ENCODE data around the gene ECT2L.
A peak's percentile ranks its signal among the peaks of the same experiment; 100 is the strongest.

ECT2L gene, protein sequence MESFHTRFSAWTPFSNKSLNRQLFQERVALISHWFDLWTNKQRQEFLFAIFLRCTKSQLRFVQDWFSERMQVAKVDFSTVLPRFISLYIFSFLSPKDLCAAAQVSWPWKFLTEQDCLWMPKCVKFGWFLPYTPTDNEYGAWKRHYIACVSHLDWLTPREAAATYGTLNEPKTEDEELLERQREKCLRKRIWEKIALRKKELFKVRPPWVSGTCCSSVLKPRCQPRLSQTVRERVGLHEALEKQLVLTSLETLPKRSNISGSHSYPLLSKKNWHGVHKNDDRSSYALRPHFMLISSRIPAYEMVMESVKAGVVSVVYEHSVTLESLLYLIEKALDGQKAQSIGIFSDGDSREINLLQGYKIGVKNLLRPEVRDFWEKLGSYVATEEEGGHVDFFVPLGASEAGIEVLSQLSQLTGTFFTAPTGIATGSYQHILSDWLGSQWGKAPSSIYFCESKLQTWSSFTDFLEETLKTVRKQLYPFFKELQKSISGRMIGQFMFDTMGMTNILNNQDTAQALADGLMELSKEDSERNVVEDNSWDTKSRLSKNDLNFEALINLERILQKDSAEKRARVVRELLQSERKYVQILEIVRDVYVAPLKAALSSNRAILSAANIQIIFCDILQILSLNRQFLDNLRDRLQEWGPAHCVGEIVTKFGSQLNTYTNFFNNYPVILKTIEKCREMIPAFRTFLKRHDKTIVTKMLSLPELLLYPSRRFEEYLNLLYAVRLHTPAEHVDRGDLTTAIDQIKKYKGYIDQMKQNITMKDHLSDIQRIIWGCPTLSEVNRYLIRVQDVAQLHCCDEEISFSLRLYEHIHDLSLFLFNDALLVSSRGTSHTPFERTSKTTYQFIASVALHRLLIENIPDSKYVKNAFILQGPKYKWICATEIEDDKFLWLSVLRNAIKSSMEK

DNA sequence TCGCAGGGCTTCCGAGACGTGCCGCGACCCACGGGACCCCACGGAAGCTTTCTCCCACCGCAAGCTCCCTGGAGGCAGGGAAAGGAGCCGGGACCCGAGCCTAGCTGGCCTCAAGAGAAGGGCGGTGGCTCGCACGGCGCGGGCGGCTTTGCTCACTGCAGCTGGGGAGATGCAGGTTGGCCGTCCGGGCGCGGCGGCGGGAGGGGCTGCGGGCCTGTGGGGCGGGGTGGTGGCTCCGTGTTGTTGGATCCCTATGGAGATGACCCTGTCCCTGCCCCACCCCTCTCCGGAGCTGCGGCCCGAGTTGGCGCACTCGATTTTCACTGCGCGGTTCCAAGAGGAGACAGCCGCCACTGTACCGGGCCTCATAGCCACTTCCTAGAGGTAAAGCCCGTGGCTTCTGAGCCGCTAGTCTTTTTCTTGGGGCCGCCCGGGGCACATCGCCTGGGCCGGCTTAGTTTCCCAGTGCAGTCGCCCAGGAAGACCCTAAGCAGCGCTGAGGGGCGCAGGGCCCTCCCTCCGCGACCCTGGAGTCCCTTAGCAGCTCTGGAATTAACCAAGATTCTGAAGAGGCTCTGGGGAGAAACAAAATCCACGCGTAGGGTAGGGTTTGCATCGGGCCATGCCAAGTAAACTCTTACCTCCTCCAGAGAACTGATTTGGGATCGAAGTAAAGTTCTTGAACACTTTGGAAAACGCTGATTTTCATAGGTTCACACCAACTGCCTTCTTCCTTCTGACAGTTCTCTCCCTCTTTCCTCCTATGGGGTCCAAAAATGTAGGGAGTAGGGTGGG is at the start of gene ECT2L:
Gene ECT2L, plus strand, starts transcription at position 279 of the 795 bp plus-strand sequence. CDS start 17,188 bp downstream, outside the sequence.
- DNase-seq (ENCODE audit: low spot score) = no peak

DNA sequence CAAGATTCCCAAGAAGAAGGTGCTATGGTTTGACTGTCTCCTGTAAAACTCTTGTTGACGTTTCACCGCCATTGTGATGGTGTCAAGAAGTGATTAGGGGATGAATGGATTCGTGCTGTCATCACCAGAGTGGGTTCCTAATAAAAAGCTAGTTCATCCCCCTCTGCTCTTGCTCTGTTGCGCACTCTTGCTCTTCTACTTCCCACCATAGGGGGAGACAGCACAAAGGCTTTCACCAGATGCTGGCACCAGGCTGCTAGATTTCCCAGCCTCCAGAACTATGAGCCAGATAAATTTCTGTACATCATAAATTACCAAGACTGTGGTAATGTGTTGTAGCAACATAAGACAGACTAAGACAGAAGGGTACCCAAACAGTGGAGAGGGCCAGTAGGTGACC is 43.9 kb upstream of the ECT2L start:
- DNase-seq (ENCODE audit: low spot score) = no peak

- no peak for DNase-seq (ENCODE audit: low spot score)
Observed at GRCh38 chr6:138757136-138757535, 38.8 kb upstream of the ECT2L start.

DNA sequence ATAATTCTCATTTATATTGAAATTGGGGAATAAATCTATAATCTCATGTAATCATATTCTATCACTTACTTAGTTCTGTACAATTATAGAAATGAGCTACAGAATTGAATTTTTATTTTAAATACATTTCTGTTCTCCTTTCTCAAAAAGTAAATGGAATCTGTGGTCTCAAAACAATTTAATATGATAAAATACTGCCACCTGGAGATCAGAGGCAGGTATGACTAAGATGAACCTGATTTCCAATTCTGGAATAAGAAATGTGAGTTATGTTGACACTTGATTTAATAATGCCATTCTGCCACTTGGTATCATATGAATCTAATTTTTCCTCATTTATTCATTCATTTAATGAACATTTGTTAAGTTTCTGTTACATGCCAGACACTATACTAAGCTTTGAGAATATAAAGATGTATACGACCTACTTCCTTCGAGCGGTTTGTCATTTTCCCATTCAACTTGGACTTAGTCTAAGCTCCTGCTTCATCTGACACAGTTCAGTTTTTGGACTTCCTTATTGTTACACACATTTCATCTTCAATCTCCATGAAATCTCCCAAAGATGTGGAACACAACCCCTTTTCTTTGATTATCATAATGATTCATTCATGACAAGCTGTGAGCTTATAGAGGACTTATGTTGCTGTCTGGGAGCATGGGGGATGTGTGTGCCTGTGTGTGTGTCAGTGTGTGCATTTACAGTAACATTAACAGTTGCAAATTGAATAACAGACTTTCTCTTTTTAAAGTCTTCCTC is 29.8 kb upstream of the ECT2L start:
- DNase-seq (ENCODE audit: low spot score) = peak; percentile 34

GRCh38 chr6:138769102-138769676 is 26.7 kb upstream of the ECT2L start:
- no peak for DNase-seq (ENCODE audit: low spot score)

DNA sequence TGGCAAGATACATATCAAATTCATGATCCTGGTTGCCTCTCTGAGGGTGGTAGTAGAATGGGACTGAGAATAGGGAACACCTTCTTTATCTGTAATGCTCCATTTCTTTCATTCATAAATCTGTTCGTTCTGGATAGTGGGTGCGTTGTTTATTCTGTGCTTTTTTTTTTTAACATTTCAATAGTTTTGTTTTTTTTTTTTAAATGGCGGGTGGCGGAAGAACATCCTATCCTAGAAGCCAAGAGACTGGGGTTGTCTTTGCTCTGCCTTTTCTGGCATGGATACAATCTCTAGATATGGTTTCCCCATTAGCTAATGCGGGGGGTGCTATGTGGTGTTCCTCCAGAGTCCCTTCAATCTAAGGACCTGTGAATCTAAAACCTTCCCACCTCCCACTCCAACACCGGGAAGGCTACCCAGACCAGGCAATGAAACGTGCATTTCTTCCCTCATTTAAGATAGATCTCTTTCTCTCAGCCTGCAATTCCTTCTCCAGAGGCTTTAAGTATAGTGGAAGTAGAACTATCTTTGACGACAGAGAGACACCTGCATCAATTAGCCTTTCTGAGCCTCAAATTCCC is 23.2 kb upstream of the ECT2L start:
- peak; percentile 30 for DNase-seq (ENCODE audit: low spot score)

DNA sequence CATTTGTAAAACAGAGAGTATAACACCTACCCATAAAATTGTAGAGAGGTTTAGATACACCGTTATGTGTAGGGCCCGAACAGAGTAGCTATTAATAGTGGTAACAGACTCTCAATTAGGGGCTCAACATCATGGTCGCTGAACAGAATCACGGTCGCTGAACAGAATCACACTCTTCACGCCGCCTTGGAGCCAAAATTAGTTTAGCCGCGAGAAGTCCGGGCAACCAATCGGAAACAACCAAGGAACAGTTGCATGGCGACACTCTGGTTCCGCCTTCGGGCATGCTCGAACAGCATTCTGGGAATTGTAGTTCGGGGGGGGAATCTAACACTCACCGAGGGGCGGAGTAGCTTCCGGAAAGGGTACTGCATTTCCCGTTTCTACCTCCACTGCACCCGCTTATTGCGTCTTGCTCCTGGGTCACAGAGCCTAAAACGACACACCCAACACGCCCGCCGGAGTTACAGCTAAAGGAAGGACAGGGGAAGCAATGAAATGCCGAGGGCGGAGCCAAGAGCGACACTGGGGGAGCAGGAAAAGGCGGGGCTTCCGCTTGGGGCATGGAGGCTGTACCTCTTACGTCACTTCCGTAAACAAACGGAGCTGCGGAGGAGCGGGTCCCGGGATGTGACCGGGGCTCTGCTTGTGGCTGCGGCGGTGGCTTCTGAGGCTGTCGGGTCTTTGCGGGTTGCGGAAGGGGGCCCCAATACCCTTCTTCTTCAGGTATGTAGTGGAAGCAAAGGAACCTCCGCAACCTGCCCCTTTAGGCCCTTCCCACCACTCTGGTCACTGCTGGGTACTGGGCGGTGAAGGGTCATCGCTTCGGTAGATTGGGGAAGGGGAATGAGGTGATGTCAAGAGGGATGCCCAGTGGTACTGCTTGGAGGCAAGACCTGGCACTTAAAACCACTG is 22.5 kb upstream of the ECT2L start, which contains the start of gene CCDC28A:
Gene CCDC28A, plus strand, starts transcription at position 593 of the 915 bp plus-strand sequence. CDS start 2,352 bp downstream, outside the sequence.
- DNase-seq (ENCODE audit: low spot score) = peak; percentile 93

DNA sequence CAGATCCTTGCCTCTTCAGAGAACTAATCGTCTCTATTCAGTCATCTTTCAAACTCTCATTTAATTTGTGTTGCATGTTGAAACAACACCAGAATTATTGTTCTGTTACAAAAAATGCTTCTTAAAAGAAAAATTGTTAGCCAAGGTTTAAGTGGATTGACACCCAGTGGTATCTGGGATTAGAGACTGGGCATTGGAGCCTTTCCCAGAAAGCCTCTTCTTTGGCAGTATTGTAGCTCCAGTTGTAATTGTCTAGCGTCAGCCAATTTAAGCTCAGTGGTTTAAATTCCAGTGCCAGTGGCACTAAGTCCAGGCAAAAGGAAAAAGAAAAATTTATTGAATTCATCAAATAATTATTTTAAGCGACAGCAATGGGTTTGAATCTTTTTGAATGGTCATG is 21.5 kb upstream of the ECT2L start:
- DNase-seq (ENCODE audit: low spot score) = peak; percentile 24

GRCh38 chr6:138776659-138777058 is 19.2 kb upstream of the ECT2L start:
- DNase-seq (ENCODE audit: low spot score) = no peak

GRCh38 chr6:138778331-138778730 is 17.6 kb upstream of the ECT2L start:
- no peak for DNase-seq (ENCODE audit: low spot score)

- no peak for DNase-seq (ENCODE audit: low spot score)
Observed at GRCh38 chr6:138782243-138782642, 13.6 kb upstream of the ECT2L start.

- DNase-seq (ENCODE audit: low spot score) = no peak
Observed at GRCh38 chr6:138785079-138785478, 10.8 kb upstream of the ECT2L start.

DNA sequence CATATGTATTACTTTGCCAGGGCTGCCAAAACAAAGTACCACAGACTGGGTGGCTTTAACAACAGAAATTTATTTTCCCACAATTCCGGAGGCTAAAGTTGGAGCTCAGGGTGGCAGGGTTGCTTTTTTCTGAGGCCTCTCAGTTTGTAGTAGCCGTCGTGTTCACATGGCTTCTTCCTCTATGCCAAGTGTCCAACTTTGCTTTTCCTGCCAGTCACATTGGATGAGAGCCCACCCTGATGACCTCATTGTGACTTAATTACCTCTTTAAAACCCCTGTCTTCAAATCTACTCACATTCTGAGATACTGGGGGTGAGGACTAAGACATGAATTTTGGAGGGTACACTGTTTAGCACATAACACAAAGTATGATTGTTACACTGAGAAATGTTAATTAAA is 9.9 kb upstream of the ECT2L start:
- DNase-seq (ENCODE audit: low spot score) = no peak

- no peak for DNase-seq (ENCODE audit: low spot score)
Observed at GRCh38 chr6:138787138-138787537, 8.7 kb upstream of the ECT2L start.

GRCh38 chr6:138796771-138797170 is 884 bp downstream of the ECT2L start:
- DNase-seq (ENCODE audit: low spot score) = no peak

- DNase-seq (ENCODE audit: low spot score) = no peak
Observed at GRCh38 chr6:138797806-138798446, 2.0 kb downstream of the ECT2L start.

DNA sequence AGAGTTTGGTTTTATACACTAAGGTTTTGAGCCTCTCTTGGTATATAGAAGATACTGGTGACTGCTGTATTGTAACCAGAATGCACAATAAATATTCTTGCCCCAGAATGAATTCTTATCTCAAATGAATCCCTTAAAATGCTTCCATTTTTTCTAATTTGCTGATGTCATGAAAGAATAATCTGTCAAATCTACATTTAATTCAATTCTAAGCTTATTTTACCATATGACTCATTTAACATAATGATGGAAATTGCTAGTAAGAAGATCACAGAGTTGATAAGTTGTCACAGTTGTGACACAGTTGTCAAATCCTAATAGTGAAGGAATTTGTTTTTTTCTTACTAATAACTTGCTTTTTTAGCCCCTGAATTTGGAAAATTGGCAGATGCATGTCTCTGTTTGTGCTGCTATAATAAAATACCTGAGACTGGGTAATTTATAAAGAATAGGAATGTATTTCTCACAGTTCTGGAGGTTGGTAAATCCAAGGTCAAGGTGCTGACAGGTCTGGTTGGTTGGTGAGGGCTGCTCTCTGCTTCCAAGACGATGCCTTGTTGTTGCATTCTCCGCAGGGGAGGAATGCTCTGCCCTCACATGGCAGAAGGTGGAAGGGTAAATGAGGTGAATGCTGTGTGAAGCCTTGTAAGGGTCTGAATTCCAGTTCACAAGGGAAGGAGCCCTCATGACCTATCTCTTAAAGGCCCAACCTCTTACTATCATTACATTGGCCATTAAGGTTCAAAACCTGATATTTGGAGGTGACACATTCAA is 4.7 kb downstream of the ECT2L start:
- DNase-seq (ENCODE audit: low spot score) = no peak

GRCh38 chr6:138803331-138803730 is 7.4 kb downstream of the ECT2L start:
- DNase-seq (ENCODE audit: low spot score) = no peak

Measured in D341Med (cell line).